Stimulated activated CD4-positive, alpha-beta T cell treated with anti-CD3 and anti-CD28 coated beads, TNF-alpha, amount 100 ng/mL, for 4 hours (primary cell): ENCODE measurements around the gene ZNF726.
"Not testable (repeated sequence)": the region's sequence is repeated elsewhere in the genome, so short reads cannot be mapped to it uniquely, and the experiment has no call there.

Source experiments
- DNase-seq, 3 experiments: peaks; one replicate each; pipeline ENCODE4 v3.0.0-alpha.2; 2020; ENCODE audit warnings: low read depth in 3 of 3

ZNF726 gene

DNA sequence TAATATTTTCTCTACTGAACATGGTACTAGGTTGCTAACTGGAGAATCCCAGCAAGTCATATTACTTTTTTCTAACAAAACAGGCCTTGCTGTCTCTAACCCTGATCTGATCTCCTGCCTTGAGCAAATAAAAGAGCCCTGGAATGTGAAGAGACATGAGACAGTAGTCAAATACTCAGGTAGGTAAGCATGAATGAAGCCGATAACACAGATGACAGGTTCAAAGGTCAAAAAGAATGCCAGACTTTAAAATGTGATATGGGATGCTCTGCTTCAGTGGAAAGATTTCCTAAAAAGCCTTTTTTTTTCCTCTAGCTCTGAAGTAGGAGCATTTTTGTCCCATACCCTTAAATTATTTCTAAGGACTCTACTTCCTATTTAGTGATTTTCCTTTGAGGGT is 28.7 kb downstream of the ZNF726 start:
- DNase-seq = no peak

DNA sequence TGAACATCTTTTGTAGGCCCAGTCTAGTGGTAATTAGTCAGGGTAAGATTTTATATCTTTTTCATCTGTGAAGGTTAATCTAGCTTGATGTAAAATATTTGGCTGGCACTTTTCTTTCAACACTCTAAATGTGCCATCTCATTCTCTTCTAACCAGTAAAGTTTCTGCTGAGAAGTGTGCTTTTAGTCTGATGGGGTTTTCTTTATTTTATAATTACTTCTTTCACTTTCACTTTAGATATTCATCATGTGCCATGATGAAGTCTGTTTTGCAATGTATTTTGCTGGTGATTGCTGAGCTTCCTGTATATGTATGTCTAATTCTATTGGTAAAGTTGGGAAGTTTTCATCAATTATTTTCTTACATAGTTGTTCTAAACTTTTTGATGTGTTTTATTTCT is 31.9 kb downstream of the ZNF726 start:
- no peak for DNase-seq

DNA sequence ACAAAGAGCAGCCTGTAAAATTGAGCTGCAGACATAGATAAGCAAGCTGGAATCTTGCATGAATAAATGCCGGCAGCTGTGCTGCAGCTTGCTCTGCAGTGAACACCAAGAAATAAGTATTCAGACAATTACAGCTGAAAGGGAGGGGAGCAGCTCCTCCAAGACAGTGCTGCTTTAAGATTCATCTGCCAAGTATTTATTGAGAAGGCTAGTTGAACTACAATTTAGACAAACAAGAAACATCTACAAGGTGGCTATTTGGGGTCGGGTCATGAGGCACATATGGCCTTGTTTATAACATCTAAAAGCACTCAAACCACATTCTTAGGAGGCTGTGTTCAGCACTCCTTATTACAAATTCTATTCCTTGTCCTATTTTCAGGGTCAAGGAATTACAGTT is 34.9 kb downstream of the ZNF726 start:
- DNase-seq = no peak

DNA sequence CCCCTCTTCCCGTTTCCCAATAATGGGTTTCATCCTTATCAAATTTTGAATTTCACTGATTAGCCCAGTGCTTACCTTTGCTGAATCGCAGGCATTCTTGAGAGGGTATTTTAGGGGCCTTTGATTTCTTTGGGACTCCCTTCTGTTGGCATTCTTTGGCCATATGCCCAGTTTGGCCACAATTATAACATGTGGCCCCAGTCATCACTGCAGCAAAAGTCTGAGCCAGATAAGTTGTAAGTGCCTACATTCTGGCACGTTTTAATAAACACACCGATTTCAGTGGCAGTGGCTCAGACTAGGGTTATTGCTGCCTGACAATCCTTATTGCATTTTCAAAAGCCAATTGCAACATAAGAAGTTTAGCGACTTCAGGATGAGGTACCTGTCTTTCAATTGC is 41.4 kb downstream of the ZNF726 start:
- DNase-seq = no peak

DNA sequence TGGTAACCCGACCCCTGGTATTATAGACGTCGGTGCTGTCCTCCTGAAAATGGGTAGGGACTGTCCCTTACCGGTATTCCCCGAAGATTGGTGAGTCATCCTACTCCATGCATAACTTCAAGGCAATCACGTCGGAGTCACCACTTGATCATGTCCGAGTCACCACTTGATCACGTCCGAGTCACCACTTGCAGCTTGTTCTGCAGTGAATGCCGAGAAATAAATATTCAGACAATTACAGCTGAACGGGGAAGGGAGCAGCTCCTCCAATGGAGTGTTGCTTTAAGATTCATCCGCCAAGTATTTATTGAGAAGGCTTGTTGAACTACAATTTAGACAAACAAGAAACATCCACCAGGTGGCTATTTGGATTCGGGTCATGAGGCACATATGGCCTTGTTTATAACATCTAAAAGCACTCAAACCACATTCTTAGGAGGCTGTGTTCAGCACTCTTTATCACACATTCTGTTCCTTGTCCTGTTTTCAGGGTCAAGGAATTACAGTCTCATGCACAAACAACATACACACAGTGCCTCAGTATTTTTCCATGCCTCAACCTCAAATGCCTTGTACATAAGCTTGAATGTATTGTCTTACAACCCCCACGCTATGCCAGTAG is 43.1 kb downstream of the ZNF726 start:
- no peak for DNase-seq

DNA sequence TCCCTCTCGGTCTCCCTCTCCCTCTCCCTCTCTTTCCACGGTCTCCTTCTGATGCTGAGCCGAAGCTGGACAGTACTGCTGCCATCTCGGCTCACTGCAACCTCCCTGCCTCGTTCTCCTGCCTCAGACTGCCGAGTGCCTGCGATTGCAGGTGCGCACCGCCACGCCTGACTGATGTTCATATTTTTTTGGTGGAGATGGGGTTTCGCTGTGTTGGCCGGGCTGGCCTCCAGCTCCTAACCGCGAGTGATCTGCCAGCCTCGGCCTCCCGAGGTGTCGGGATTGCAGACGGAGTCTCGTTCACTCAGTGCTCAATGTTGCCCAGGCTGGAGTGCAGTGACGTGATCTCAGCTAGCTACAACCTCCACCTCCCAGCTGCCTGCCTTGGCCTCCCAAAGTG is 48.7 kb downstream of the ZNF726 start:
- DNase-seq = not testable (repeated sequence)

DNA sequence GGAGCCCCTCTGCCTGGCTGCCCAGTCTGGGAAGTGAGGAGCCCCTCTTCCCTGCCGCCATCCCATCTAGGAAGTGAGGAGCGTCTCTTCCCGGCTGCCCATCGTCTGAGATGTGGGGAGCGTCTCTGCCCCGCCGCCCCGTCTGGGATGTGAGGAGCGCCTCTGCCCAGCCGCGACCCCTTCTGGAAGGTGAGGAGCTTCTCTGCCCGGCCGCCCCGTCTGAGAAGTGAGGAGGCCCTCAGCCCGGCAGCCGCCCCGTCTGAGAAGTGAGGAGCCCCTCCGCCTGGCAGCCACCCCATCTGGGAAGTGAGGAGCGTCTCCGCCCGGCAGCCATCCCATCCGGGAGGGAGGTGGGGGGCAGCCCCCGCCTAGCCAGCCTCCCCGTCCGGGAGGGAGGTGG is 49.2 kb downstream of the ZNF726 start:
- DNase-seq = not testable (repeated sequence)

DNA sequence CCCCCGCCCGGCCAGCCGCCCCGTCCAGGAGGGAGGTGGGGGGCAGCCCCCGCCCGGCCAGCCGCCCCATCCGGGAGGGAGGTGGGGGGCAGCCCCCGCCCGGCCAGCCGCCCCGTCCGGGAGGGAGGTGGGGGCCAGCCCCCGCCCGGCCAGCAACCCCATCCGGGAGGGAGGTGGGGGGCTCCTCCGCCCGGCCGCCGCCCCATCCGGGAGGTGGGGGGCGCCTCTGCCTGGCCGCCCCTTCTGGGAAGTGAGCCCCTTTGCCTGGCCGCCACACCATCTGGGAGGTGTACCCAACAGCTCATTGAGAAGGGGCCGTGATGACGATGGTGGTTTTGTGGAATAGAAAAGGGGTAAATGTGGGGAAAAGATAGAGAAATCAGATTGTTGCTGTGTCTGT is 49.6 kb downstream of the ZNF726 start:
- DNase-seq = not testable (repeated sequence)

DNA sequence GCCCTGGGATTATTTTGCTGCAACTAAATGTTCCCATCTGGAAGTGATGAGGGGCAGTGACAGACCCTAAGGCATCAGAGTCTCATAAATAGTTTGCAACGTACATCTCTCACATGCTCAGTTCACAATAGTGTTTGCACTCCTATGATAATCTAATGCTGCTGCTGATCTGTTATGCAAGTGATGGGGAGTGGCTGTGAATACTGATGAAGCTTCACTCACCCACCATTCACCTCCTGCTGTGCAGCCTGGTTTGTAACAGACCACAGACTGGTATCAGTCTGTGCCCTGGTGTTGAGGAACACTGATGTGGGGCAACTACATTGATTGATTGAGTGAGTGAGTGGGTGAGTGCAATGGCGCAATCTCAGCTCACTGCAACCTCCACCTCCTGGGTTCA is 54.9 kb downstream of the ZNF726 start:
- no peak for DNase-seq

DNA sequence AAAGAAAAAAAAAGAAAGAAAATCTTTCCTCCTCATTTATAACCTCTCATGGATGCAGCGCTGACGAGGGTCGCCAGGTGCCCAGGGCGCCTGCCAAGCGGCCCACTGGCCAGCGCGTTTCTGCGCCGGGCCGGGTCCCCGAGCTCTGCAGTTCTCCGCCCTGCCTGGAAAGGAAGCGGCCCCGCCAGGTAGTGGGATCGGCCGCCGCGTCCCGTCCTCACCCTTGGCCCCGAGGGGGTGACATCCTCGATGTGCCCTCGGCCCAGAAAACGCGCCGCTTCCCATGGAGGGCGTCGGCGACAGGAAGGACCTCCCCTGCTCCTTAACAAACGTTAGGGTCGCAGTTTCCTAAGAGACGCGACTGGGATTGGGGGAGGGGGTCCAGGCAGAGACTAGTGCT is 56.9 kb downstream of the ZNF726 start:
- no peak for DNase-seq

DNA sequence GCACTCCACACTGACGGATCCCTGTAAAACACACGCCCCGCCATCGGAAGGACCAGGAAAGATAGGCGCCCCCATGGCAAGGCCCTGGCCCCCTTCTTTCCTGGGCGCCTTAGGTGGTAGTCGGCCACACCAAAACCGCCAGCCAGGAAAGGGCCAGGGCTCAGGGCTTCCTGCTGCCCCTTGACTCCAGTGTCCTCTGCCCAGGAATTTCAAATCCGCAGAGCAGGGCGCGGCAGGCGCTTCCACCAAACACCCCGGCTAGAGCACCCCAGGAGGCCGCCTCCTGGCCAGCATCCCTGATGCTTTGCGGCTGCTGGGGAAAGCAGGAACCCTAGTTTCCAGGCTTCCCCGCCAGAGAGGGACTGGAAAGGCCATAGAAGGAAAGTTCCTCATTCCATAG is 57.5 kb downstream of the ZNF726 start:
- no peak for DNase-seq

DNA sequence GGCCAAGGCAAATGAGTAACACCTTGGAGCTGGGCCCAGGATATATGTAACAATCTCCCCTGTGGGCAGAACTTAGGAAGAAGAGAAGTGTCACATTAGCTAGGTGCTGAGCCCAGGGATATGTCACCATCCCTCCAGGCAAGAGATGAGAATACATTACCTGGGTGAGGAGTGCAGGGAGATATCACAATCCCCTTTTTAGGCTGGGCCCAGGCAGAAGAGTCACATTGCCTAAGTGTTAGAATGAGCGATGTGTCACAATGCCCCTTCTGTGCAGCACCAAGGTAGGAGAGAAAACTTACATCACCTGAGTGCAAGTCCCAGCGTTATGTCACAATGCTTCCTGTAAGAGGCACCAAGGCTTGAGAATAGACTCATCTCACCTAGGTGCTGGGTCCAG is 60.3 kb downstream of the ZNF726 start:
- no peak for DNase-seq

DNA sequence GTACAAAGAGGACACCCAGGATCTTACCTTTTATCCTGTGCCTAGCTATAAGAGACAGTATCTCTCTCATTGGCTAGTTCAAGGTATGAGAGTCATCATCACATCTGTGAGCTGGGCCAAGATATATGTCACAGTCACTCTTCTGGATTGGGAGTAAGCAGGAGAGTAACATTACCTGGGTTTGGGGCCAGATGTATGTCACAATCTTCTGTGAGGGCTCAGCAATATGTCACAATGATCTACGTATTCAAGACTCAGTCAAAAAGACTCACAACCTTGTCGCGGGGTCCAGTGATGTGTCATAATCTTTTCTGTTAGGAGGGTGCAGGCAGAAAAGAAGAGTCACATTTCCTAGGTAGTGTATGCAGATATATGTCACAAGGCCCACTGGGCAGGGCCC is 61.9 kb downstream of the ZNF726 start:
- DNase-seq = not testable (repeated sequence)

DNA sequence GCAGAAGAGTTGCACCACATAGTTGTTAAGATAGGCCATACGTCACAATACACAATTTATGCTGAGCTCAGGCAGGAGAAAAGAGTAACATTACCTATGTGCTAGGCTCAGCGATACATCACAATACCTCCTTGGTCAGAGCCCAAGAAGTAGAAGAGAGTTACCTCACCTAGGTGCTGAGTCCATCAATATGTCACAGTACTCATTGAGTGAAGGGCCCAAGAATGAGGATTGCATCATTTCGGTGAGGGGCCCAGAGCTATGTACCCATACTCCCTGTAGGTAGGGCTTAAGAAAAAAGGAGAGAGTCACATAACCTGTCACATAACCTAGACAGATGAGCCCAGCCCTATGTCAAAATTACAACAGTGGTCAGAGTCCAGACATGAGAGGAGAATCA is 62.6 kb downstream of the ZNF726 start:
- not testable (repeated sequence) for DNase-seq

DNA sequence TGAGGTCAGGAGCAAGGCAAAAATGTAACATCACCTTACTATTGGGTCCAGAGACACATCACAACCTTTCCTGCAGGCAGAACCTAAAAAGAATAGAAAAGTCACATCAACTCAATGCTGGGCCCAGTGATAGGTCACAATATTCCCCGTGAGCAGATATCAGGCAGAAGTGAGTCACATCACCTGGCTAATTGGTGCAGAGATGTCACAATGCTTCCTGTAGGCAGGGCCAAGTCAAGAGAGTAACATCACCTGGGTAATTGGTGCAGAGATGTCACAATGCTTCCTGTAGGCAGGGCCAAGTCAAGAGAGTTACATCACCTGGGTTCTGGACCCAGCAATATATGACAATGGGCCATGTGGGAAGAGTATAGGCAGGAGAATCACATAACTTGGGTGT is 63.4 kb downstream of the ZNF726 start:
- DNase-seq = no peak

DNA sequence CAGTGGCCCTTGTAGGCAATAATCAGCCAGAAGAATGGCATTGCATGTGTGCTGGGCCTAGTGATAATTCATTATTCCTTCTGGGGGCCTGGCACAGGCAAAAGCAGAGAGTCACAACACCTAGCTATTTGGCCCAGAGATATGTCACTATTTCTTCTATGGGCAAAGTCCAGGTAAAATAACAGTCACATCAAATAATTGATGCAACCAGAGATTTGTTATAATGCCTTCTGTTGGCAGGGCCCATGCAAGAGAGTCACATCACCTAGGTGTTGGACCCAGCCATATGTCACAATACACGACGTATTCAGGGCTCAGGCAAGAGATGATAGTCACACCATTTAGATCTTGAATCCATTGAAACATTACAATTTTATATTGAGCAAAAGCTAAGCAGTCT is 66.1 kb downstream of the ZNF726 start:
- no peak for DNase-seq

DNA sequence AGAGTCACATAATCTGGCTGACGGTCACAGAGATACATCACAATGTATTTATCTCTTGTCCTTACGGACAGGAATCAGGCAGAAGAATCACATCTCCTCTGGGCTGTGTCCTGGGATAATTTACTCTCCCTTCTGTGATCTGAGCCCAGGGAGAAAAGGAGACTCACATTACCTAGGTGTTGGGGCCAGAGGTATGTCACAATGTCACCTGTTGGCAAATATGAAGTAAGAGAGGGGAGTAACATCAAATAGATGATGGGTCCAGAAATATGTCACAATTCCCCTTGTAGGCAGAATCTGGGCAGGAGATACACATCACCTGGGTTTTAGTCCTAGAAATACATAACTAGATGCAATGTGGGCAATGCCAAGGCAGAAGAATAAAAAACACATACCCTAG is 67.2 kb downstream of the ZNF726 start:
- DNase-seq = no peak

DNA sequence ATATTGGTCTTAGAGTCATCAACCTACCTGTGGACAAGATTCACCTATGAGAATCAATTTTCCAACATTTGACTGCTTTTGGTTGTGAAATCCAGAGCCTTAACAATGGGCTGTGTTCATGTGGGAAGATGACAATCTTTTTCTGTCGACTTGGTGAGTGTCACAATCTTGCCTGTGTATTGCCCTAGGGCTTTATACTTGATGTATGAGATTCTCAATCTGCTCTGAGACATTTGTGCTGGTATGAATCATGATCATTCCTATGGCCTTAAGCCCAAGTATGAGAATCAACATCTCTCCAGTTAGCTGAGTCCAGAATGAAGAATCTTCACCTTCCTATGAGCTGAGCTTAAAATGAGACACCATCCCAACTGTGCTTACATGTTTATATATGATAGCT is 68.7 kb downstream of the ZNF726 start:
- no peak for DNase-seq
